Neural progenitor cell (in vitro differentiated cells): ENCODE measurements around the gene DHCR24. TPM values are rescaled to one million over a fixed set of nuclear protein-coding genes. Genes with fewer than 3 reads are reported as not detected.

Experiments used
- DNase-seq: peaks from one replicate; pipeline ENCODE4 v3.0.0-alpha.2; 2016; ENCODE audit warnings: low spot score
- H2AFZ ChIP-seq: fragments of 200-600 bp; sonication (generic); replicated peaks from 2 replicates; pipeline ENCODE4 v1.6.1; 2016; ENCODE audit warnings: antibody characterized with exemption
- H3F3A ChIP-seq: fragments of 200-600 bp; sonication (generic); 2 replicates; pipeline ENCODE4 v1.6.1; 2016; ENCODE audit warnings: antibody characterized with exemption, low read depth
- H3K27ac ChIP-seq: fragments of 200-600 bp; sonication (generic); 2 replicates; pipeline ENCODE4 v1.5.1; 2016; ENCODE audit warnings: mild to moderate bottlenecking
- H3K27me3 ChIP-seq: fragments of 200-600 bp; sonication (generic); 2 replicates; pipeline ENCODE4 v1.6.1; 2016; ENCODE audit warnings: mild to moderate bottlenecking, moderate library complexity
- H3K36me3 ChIP-seq: fragments of 200-600 bp; sonication (generic); 2 replicates; pipeline ENCODE4 v1.5.1; 2016
- H3K4me1 ChIP-seq: fragments of 200-600 bp; sonication (generic); 2 replicates; pipeline ENCODE4 v1.6.1; 2016; ENCODE audit warnings: mixed run types
- H3K4me2 ChIP-seq: fragments of 200-600 bp; sonication (generic); 2 replicates; pipeline ENCODE4 v1.6.1; 2016
- H3K4me3 ChIP-seq: fragments of 200-600 bp; sonication (generic); 2 replicates; pipeline ENCODE4 v1.5.1; 2016
- H3K79me2 ChIP-seq: fragments of 200-600 bp; sonication (generic); 2 replicates; pipeline ENCODE4 v1.6.1; 2016; ENCODE audit warnings: low read depth
- H3K9ac ChIP-seq: fragments of 200-600 bp; sonication (generic); 2 replicates; pipeline ENCODE4 v1.6.1; 2016
- H3K9me3 ChIP-seq: fragments of 200-600 bp; sonication (generic); 2 replicates; pipeline ENCODE4 v1.5.1; 2016; ENCODE audit warnings: low read depth
- H4K20me1 ChIP-seq: fragments of 200-600 bp; sonication (generic); 2 replicates; pipeline ENCODE4 v1.6.1; 2016; ENCODE audit warnings: low read depth
- H3K27ac Mint-ChIP-seq: 3 replicates; pipeline ENCODE4 v1.8.0; 2021; ENCODE audit warnings: mixed read lengths
- H3K27me3 Mint-ChIP-seq: 2 replicates; pipeline ENCODE4 v1.8.0; 2022; ENCODE audit warnings: low read depth, mild to moderate bottlenecking, inconsistent platforms, moderate library complexity, mixed read lengths; ENCODE audit not compliant: insufficient read depth
- H3K36me3 Mint-ChIP-seq: 3 replicates; pipeline ENCODE4 v1.8.0; 2021; ENCODE audit warnings: mixed read lengths
- H3K4me1 Mint-ChIP-seq: 3 replicates; pipeline ENCODE4 v1.8.0; 2021; ENCODE audit warnings: mixed read lengths
- H3K4me3 Mint-ChIP-seq: 3 replicates; pipeline ENCODE4 v1.8.0; 2021; ENCODE audit warnings: mild to moderate bottlenecking, moderate library complexity, mixed read lengths
- H3K9me3 Mint-ChIP-seq: 3 replicates; pipeline ENCODE4 v1.8.0; 2020; ENCODE audit warnings: mixed read lengths
- CTCF ChIP-seq: fragments of 200-600 bp; sonication (generic); IDR thresholded peaks from 2 replicates; pipeline ENCODE4 v1.5.1; 2017; ENCODE audit warnings: antibody characterized with exemption, mild to moderate bottlenecking
- EZH2 ChIP-seq: fragments of 200-600 bp; sonication (generic); IDR thresholded peaks from 2 replicates; pipeline ENCODE4 v1.6.1; 2017; ENCODE audit warnings: antibody characterized with exemption, mild to moderate bottlenecking, moderate library complexity
- EZH2phosphoT487 ChIP-seq: fragments of 200-600 bp; sonication (generic); IDR thresholded peaks from 2 replicates; pipeline ENCODE4 v1.6.1; 2017; ENCODE audit warnings: antibody characterized with exemption
- total RNA-seq: library from RNA; depleted of rRNA; stranded (reverse); fragments of >200 nt; gene quantifications from 2 replicates; pipeline ENCODE4 v1.2.3, GENCODE V29; 2015; ENCODE audit warnings: low replicate concordance

The DHCR24 gene
- total RNA-seq, 1 donor from 2014 or later = 94.5 TPM

DNA sequence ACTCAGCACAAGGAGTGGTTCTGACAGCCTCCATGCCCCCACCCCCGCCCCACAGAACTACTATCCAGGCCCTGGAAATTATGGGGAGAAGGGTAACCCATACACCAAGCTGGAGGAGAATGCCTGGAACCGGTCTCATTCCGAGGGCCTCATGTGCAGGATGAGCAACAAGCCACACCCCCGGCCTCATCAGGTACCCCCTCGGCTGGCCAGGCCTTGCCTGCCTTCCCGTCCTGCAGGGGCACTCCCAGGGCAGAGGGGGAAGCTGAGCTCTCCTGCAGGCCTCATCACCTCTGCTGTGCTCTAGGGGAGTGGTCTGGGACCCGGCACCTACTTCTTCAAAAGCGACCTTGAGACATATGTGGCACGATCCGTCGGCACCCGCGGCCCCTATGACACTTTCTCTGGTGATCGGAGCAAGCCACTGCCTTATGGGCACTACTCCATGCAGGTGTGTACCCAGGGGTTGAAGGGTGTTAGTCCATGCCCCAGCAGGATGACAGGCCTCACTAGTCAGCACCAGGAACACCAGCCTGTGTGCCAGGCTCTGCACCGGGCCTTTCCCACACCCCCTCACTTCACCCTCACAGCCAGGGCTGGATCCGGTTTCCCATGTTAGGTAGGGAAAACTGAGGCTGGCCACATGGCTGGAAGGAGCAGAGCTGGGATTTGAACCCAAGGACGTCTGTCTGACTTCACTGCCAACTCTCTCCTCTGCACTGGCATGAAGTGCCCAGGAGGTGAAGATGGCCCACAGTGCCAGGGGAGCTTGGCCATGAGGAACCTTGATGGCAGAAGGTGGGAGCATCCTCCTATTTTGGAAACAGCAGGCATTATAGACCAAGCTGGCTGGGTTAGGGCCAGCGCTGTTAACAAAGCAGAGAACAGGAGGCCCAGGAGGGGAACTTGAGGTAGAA is 75.0 kb downstream of the DHCR24 start:
- Histone ChIP-seq H3K79me2 (no peaks in the 10 kb centered on the region), H3K9ac (no peak overlapping the region), H3K4me1 (peaks cover 12% of the 10 kb centered on the region), H3K27ac (no peak overlapping the region), H3K9me3 (no peaks in the 10 kb centered on the region), H2AFZ (no peak overlapping the region), H3K4me3 (no peak overlapping the region), H3K4me2 (no peak overlapping the region), H3K36me3 (no peaks in the 10 kb centered on the region), H3K27me3 (peaks cover 9% of the 10 kb centered on the region), H3F3A (peaks cover 5% of the 10 kb centered on the region), H4K20me1 (peaks cover 4% of the 10 kb centered on the region)
- DNase-seq = no peak
- no peaks in the 10 kb centered on the region for H3K36me3 Mint-ChIP-seq
- no peak overlapping the region for H3K4me3 Mint-ChIP-seq
- H3K27me3 Mint-ChIP-seq = peaks cover 2% of the 10 kb centered on the region
- no peak overlapping the region for H3K27ac Mint-ChIP-seq
- no peaks in the 10 kb centered on the region for H3K9me3 Mint-ChIP-seq
- TF ChIP-seq CTCF (no peak), EZH2 (no peak), EZH2phosphoT487 (no peak)
- H3K4me1 Mint-ChIP-seq = peaks cover 19% of the 10 kb centered on the region

GRCh38 chr1:54811066-54811465 is 75.9 kb downstream of the DHCR24 start:
- H3K4me3 Mint-ChIP-seq = peak overlapping the region; percentile 3
- H3K9ac ChIP-seq = no peak overlapping the region
- DNase-seq = no peak
- H4K20me1 ChIP-seq = peaks cover 4% of the 10 kb centered on the region
- H3K36me3 Mint-ChIP-seq = no peaks in the 10 kb centered on the region
- H3K4me1 Mint-ChIP-seq = peaks cover 19% of the 10 kb centered on the region
- H3K79me2 ChIP-seq = no peaks in the 10 kb centered on the region
- no peaks in the 10 kb centered on the region for H3K9me3 Mint-ChIP-seq
- peaks cover 5% of the 10 kb centered on the region for H3F3A ChIP-seq
- TF ChIP-seq CTCF (no peak), EZH2phosphoT487 (no peak), EZH2 (no peak)
- no peak overlapping the region for H2AFZ ChIP-seq
- no peaks in the 10 kb centered on the region for H3K9me3 ChIP-seq
- H3K4me1 ChIP-seq = peaks cover 12% of the 10 kb centered on the region
- H3K27me3 Mint-ChIP-seq = peaks cover 4% of the 10 kb centered on the region
- no peaks in the 10 kb centered on the region for H3K36me3 ChIP-seq
- no peak overlapping the region for H3K27ac ChIP-seq
- no peak overlapping the region for H3K4me3 ChIP-seq
- H3K27me3 ChIP-seq = peaks cover 9% of the 10 kb centered on the region
- peak overlapping the region; percentile 22 for H3K27ac Mint-ChIP-seq
- H3K4me2 ChIP-seq = no peak overlapping the region

- peaks cover 5% of the 10 kb centered on the region for H3F3A ChIP-seq
- peaks cover 17% of the 10 kb centered on the region for H3K4me1 Mint-ChIP-seq
- no peaks in the 10 kb centered on the region for H3K36me3 Mint-ChIP-seq
- peaks cover 9% of the 10 kb centered on the region for H3K27me3 ChIP-seq
- no peak overlapping the region for H2AFZ ChIP-seq
- no peaks in the 10 kb centered on the region for H3K9me3 Mint-ChIP-seq
- H3K27me3 Mint-ChIP-seq = peaks cover 4% of the 10 kb centered on the region
- H3K4me1 ChIP-seq = peaks cover 12% of the 10 kb centered on the region
- H3K4me2 ChIP-seq = no peak overlapping the region
- H4K20me1 ChIP-seq = peaks cover 4% of the 10 kb centered on the region
- H3K4me3 ChIP-seq = no peak overlapping the region
- no peak overlapping the region for H3K9ac ChIP-seq
- no peaks in the 10 kb centered on the region for H3K36me3 ChIP-seq
- DNase-seq = peak; percentile 81
- no peak overlapping the region for H3K4me3 Mint-ChIP-seq
- no peaks in the 10 kb centered on the region for H3K9me3 ChIP-seq
- H3K27ac ChIP-seq = no peak overlapping the region
- no peaks in the 10 kb centered on the region for H3K79me2 ChIP-seq
- H3K27ac Mint-ChIP-seq = peak overlapping the region; percentile 34
- TF ChIP-seq EZH2 (no peak), EZH2phosphoT487 (no peak), CTCF (peak; percentile 87)
Measured at GRCh38 chr1:54810153-54810942, 76.6 kb downstream of the DHCR24 start.
